B cell (primary cell): ENCODE results near the gene TENM3. TPM values are rescaled to one million over a fixed set of nuclear protein-coding genes. Genes with fewer than 3 reads are reported as not detected.

Experiments
- ATAC-seq: fragments of 200-7000 bp; cut with Tn5 transposase; one replicate; pipeline ENCODE4 v1.10.0; 2021; ENCODE audit warnings: low read depth, mild to moderate bottlenecking, moderate number of reproducible peaks, moderate library complexity
- CTCF ChIA-PET: fragments of 350-600 bp; sonication (Branson Sonifier 250); formaldehyde crosslinking; loops from one replicate; lab custom pipeline; 2021; ENCODE audit warnings: antibody characterized with exemption, inconsistent platforms; lab: Charles Lee
- POLR2A ChIA-PET: fragments of 350-600 bp; sonication (Branson Sonifier 250); formaldehyde crosslinking; loops from one replicate; lab custom pipeline; 2021; ENCODE audit warnings: antibody characterized with exemption; lab: Charles Lee
- DNase-seq: peaks from one replicate; pipeline ENCODE4 v3.0.0; 2013
- H2AFZ ChIP-seq: 2 replicates; pipeline ENCODE4 v1.6.1; 2012; ENCODE audit warnings: mild to moderate bottlenecking, low read depth, low read length; ENCODE audit not compliant: insufficient read depth, poor library complexity, severe bottlenecking
- H3K27ac ChIP-seq, 2 donors: 1 replicate in 1 of 2; 2 replicates in 1 of 2; pipeline ENCODE4 v1.5.1; 2012 to 2013; ENCODE audit warnings: low read length in 2 of 2, mild to moderate bottlenecking in 2 of 2, moderate library complexity in 1 of 2
- H3K27me3 ChIP-seq, 4 experiments: fragments of 200-600 bp in 1 of 4; sonication (generic) in 1 of 4; replicated peaks in 1 of 4; 1 replicate in 2 of 4; 2 replicates in 2 of 4; pipeline versions ENCODE4 v1.6.1 to v1.7.0; 2013 to 2016; ENCODE audit warnings: low read length in 3 of 4, mild to moderate bottlenecking in 2 of 4, mixed read lengths in 1 of 4, moderate library complexity in 1 of 4; ENCODE audit not compliant: insufficient read depth in 4 of 4, control insufficient read depth in 3 of 4; ENCODE audit errors: control extremely low read depth in 1 of 4
- H3K36me3 ChIP-seq, 2 experiments: replicated peaks in 1 of 2; 1 replicate in 1 of 2; 2 replicates in 1 of 2; pipeline versions ENCODE4 v1.6.1 to v1.7.1; 2013; ENCODE audit warnings: low read length in 1 of 2; ENCODE audit not compliant: insufficient read depth in 2 of 2, control insufficient read depth in 1 of 2; ENCODE audit errors: control extremely low read depth in 1 of 2, extremely low read depth in 1 of 2
- H3K4me1 ChIP-seq, 2 donors: fragments of 200-600 bp in 1 of 2; sonication (generic) in 1 of 2; 1 replicate in 1 of 2; 2 replicates in 1 of 2; pipeline versions ENCODE4 v1.5.1 to v1.6.1; 2013 to 2017; ENCODE audit warnings: low read length in 2 of 2; ENCODE audit not compliant: control insufficient read depth in 2 of 2, insufficient read depth in 2 of 2
- H3K4me2 ChIP-seq: replicated peaks from 2 replicates; pipeline ENCODE3; 2012; ENCODE audit warnings: mild to moderate bottlenecking, low read depth, low read length; ENCODE audit not compliant: poor library complexity, severe bottlenecking
- H3K4me3 ChIP-seq, 5 experiments: fragments of 200-600 bp in 1 of 5; sonication (generic) in 1 of 5; 1 replicate in 3 of 5; 2 replicates in 2 of 5; pipeline versions ENCODE4 v1.5.1 to v1.7.0; 2011 to 2016; ENCODE audit warnings: low read length in 4 of 5, mild to moderate bottlenecking in 4 of 5, low read depth in 2 of 5, control low read depth in 1 of 5, moderate library complexity in 1 of 5; ENCODE audit not compliant: insufficient read depth in 1 of 5; ENCODE audit errors: control extremely low read depth in 1 of 5, extremely low read depth in 1 of 5
- H3K79me2 ChIP-seq: fragments of 200-600 bp; sonication (generic); one replicate; pipeline ENCODE4 v1.6.0; 2016; ENCODE audit warnings: low read length; ENCODE audit not compliant: control insufficient read depth, insufficient read depth
- H3K9ac ChIP-seq: fragments of 200-600 bp; sonication (generic); 2 replicates; pipeline ENCODE4 v1.6.1; 2017; ENCODE audit warnings: mild to moderate bottlenecking, low read length, moderate library complexity
- H3K9me3 ChIP-seq, 3 donors: one replicate each; pipeline versions ENCODE4 v1.6.1 to v1.7.1; 2013; ENCODE audit warnings: low read length in 2 of 3; ENCODE audit not compliant: control insufficient read depth in 2 of 3, insufficient read depth in 1 of 3; ENCODE audit errors: control extremely low read depth in 1 of 3
- H4K20me1 ChIP-seq: 2 replicates; pipeline ENCODE4 v1.6.0; 2012; ENCODE audit warnings: mild to moderate bottlenecking, low read length; ENCODE audit not compliant: insufficient read depth, control insufficient read depth, poor library complexity, severe bottlenecking
- H3K27ac Mint-ChIP-seq: one replicate; pipeline ENCODE4 v1.8.0; 2021; ENCODE audit warnings: mixed read lengths
- H3K27me3 Mint-ChIP-seq: one replicate; pipeline ENCODE4 v1.8.0; 2021; ENCODE audit warnings: mixed read lengths
- H3K4me1 Mint-ChIP-seq: one replicate; pipeline ENCODE4 v1.8.0; 2021; ENCODE audit warnings: mixed read lengths
- H3K4me3 Mint-ChIP-seq: one replicate; pipeline ENCODE4 v1.8.0; 2021; ENCODE audit warnings: mixed read lengths
- H3K9me3 Mint-ChIP-seq: one replicate; pipeline ENCODE4 v1.8.0; 2022; ENCODE audit warnings: mixed read lengths; ENCODE audit not compliant: insufficient read depth
- EZH2 ChIP-seq: IDR thresholded peaks from 2 replicates; pipeline ENCODE4 v1.6.1; 2012; ENCODE audit warnings: borderline replicate concordance, low read depth, mild to moderate bottlenecking, moderate library complexity, low read length; ENCODE audit not compliant: insufficient read depth, poor library complexity, severe bottlenecking
- WGBS: methylation state at CpG from one replicate; pipeline ENCODE4 v1.1.5; 2013; ENCODE audit warnings: missing lambda C conversion rate; ENCODE audit not compliant: insufficient coverage; 5-methylcytosine and 5-hydroxymethylcytosine counted together
- intact Hi-C: fragments of 100-400 bp; cut with micrococcal nuclease; formaldehyde crosslinking; loops from one replicate; pipeline ENCODE4 v1.10.0; 2022
- polyA plus RNA-seq: library from polyadenylated mRNA; depleted of rRNA; stranded (reverse); fragments of >200 nt; gene quantifications from 2 replicates; pipeline ENCODE4 v1.2.3, GENCODE V29; 2012
- total RNA-seq, 2 donors: library from RNA; stranded (reverse); fragments of 120-200 nt in 1 of 2; gene quantifications; 1 replicate in 1 of 2; 2 replicates in 1 of 2; pipeline versions ENCODE4 v1.2.3 to v1.2.4, GENCODE V29; 2013 to 2022
- TF ChIP-seq, protein P1 (sequence below): fragments of 200-600 bp; IDR thresholded peaks from one replicate; pipeline ENCODE4 v1.8.0; 2022; ENCODE audit warnings: antibody characterized with exemption, mild to moderate bottlenecking

TENM3 gene
- total and polyA plus RNA-seq, 2 donors (not counting 1 experiment from before 2014, with no cell fraction given): not detected

DNA sequence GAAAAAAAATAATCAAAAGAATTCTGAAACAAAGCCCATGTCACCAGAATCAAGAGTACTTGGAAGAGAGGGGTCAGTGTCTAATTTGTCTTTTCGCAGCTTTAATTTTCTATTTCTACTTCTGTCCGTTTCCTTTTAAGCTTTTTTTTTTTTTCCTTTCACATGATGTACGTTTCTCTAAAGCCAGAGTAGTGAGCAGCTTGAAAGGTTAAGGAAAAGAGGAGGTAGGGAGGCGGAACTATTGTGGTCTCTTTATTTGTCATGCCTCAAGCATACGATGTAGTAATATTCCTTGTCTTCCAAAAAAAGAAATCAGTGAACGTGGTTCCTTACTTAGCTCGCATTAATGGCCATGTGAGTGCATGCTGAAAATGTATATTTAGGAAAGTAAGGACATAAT lies 311.5 kb downstream of the TENM3 start:
- no peaks in the 10 kb centered on the region for H3K4me1 Mint-ChIP-seq
- no peak overlapping the region for H3K4me3 ChIP-seq
- H4K20me1 ChIP-seq: no peaks in the 10 kb centered on the region
- no peaks in the 10 kb centered on the region for H3K9me3 Mint-ChIP-seq
- no peak overlapping the region for H3K9ac ChIP-seq
- no peak for TF ChIP-seq EZH2
- TF ChIP-seq, protein P1, sequence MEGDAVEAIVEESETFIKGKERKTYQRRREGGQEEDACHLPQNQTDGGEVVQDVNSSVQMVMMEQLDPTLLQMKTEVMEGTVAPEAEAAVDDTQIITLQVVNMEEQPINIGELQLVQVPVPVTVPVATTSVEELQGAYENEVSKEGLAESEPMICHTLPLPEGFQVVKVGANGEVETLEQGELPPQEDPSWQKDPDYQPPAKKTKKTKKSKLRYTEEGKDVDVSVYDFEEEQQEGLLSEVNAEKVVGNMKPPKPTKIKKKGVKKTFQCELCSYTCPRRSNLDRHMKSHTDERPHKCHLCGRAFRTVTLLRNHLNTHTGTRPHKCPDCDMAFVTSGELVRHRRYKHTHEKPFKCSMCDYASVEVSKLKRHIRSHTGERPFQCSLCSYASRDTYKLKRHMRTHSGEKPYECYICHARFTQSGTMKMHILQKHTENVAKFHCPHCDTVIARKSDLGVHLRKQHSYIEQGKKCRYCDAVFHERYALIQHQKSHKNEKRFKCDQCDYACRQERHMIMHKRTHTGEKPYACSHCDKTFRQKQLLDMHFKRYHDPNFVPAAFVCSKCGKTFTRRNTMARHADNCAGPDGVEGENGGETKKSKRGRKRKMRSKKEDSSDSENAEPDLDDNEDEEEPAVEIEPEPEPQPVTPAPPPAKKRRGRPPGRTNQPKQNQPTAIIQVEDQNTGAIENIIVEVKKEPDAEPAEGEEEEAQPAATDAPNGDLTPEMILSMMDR: no peak
- no peak overlapping the region for H2AFZ ChIP-seq
- H3K27me3 Mint-ChIP-seq: peaks cover 7% of the 10 kb centered on the region
- no peaks in the 10 kb centered on the region for H3K36me3 ChIP-seq
- H3K9me3 ChIP-seq: no peaks in the 10 kb centered on the region
- no peak overlapping the region for H3K4me3 Mint-ChIP-seq
- no peak for DNase-seq
- ChIA-PET CTCF (no interaction called here), POLR2A (no interaction called here)
- no peak overlapping the region for H3K27ac Mint-ChIP-seq
- no peak overlapping the region for H3K4me2 ChIP-seq
- ATAC-seq: no peak
- peaks cover 0 to 2% (median 0%) of the 10 kb centered on the region in 4 experiments for H3K27me3 ChIP-seq
- WGBS: no CpG with 5 or more reads among the region's 7 CpGs
- H3K27ac ChIP-seq: no peak overlapping the region
- intact Hi-C loops: no loop called here
- H3K79me2 ChIP-seq: no peaks in the 10 kb centered on the region
- no peaks in the 10 kb centered on the region for H3K4me1 ChIP-seq

DNA sequence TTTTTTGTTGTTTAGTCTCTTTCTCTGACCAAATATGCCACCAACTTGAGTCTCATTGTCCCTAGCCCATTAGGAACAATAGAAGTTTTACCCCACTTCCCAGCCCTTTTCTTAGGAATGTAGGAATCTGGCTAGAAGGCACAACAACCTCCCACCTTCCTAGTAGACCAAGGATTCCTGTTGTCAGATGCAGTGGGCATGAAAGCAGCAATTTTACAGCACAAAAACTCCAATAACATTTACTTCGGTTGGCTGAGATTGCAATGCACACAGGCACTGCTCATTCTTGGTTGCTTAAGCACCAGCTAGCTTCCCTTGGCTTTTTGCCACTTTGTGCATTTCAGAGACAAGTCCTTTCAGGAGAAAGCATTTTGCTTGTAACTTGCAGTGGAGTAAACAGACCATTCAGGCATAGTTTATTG lies 312.8 kb downstream of the TENM3 start:
- no peak overlapping the region for H3K27ac Mint-ChIP-seq
- H3K9me3 ChIP-seq: peaks cover 0 to 1% (median 0%) of the 10 kb centered on the region in 3 donors
- H3K4me3 Mint-ChIP-seq: no peak overlapping the region
- TF ChIP-seq EZH2: no peak
- TF ChIP-seq, protein P1: no peak
- no peak overlapping the region for H3K9ac ChIP-seq
- no peak overlapping the region for H2AFZ ChIP-seq
- ChIA-PET POLR2A (no interaction called here), CTCF (no interaction called here)
- no peak for DNase-seq
- H3K27me3 ChIP-seq: peaks cover 0 to 5% (median 0%) of the 10 kb centered on the region in 4 experiments
- no peaks in the 10 kb centered on the region for H3K79me2 ChIP-seq
- intact Hi-C loops: no loop called here
- ATAC-seq: no peak
- no peaks in the 10 kb centered on the region for H3K4me1 Mint-ChIP-seq
- H4K20me1 ChIP-seq: no peaks in the 10 kb centered on the region
- no peaks in the 10 kb centered on the region for H3K36me3 ChIP-seq
- no peak overlapping the region for H3K4me3 ChIP-seq
- no peak overlapping the region for H3K4me2 ChIP-seq
- WGBS: 82% methylated on average over 1 of the region's 1 CpG
- H3K4me1 ChIP-seq: no peaks in the 10 kb centered on the region
- no peak overlapping the region for H3K27ac ChIP-seq
- peaks cover 18% of the 10 kb centered on the region for H3K27me3 Mint-ChIP-seq
- H3K9me3 Mint-ChIP-seq: no peaks in the 10 kb centered on the region
